Measurements from ENCODE around the gene KREMEN1.
A peak's percentile ranks its signal among the peaks of the same experiment; 100 is the strongest.

The KREMEN1 gene

DNA sequence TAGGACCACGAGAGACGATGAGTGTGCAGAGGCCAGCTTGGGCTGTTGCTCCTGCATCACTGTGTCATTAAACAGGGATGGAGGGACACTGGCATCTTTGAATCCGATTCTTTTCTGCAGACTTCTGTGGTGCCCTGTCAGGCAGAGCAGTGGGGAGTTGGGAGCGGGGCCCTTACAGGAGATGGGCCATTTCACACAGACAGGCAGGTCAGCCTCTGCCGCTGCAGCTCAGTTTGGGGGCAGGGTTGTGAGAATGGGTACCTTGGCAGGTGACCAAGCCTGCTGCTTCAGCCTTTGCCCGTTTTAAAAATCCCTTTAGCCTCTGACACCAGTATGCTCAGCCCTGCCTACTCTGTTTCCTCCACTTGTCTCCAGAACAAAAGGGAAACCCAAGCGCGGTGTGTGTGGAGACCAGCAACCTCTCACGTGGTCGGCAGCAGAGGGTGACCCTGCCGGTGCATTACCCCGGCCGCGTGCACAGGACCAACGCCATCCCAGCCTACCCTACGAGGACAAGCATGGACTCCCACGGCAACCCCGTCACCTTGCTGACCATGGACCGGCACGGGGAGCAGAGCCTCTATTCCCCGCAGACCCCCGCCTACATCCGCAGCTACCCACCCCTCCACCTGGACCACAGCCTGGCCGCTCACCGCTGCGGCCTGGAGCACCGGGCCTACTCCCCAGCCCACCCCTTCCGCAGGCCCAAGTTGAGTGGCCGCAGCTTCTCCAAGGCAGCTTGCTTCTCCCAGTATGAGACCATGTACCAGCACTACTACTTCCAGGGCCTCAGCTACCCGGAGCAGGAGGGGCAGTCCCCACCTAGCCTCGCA, 23.8 kb upstream of the KREMEN1 start:
- no peak for DNase-seq (ENCODE audit: low read depth in 3 of 3)

DNA sequence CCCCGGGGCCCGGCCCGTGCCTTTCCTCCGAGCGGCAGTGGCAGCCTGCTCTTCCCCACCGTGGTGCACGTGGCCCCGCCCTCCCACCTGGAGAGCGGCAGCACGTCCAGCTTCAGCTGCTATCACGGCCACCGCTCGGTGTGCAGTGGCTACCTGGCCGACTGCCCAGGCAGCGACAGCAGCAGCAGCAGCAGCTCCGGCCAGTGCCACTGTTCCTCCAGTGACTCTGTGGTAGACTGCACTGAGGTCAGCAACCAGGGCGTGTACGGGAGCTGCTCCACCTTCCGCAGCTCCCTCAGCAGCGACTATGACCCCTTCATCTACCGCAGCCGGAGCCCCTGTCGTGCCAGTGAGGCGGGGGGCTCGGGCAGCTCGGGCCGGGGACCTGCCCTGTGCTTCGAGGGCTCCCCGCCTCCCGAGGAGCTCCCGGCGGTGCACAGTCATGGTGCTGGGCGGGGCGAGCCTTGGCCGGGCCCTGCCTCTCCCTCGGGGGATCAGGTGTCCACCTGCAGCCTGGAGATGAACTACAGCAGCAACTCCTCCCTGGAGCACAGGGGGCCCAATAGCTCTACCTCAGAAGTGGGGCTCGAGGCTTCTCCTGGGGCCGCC, 23.1 kb upstream of the KREMEN1 start:
- DNase-seq (ENCODE audit: low read depth in 3 of 3), result no peak

GRCh38 chr22:29050457-29050856, 22.4 kb upstream of the KREMEN1 start:
- DNase-seq (ENCODE audit: low read depth in 3 of 3), result no peak

- DNase-seq (ENCODE audit: low read depth in 3 of 3), result no peak
Measured at GRCh38 chr22:29053048-29053702, 19.7 kb upstream of the KREMEN1 start.

- DNase-seq (ENCODE audit: low read depth in 3 of 3), result no peak
Measured at GRCh38 chr22:29054251-29054767, 18.5 kb upstream of the KREMEN1 start.

- DNase-seq (ENCODE audit: low read depth in 3 of 3), result no peak
Measured at GRCh38 chr22:29055192-29055830, 17.5 kb upstream of the KREMEN1 start.

GRCh38 chr22:29056472-29056871, 16.4 kb upstream of the KREMEN1 start:
- no peak for DNase-seq (ENCODE audit: low read depth in 3 of 3)

DNA sequence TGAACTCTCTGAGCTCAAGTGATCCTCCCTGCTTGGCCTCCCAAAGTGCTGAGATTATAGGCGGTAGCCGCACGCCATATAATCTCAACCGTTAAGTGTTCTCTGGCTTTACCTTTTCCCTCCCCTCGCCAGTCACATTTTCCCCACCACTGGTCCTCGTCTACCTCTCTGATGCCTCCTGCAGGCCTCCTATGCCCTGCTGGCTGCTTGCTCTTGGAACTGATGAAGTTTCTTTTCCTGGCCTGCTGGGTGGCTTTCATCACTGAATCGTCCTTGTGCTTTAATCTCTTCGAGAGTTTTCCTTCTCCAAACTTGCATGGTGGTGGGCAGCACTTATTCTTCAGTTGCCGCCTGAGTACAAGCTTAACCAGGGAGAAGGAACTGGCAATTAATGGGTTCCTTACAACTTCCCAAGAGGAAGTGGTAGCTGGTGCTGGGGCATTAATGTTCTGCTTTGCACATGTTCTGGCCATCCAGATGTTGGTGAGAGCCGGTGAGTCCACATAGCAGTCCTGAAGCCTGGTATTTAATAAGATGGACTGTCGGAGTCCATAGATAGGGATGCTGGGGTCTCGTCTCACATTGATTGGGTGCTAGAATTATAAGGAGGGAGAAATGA, 12.5 kb upstream of the KREMEN1 start:
- no peak for DNase-seq (ENCODE audit: low read depth in 3 of 3)

- no peak for DNase-seq (ENCODE audit: low read depth in 3 of 3)
Measured at GRCh38 chr22:29060931-29061330, 11.9 kb upstream of the KREMEN1 start.

- no peak for DNase-seq (ENCODE audit: low read depth in 3 of 3)
Measured at GRCh38 chr22:29061773-29062172, 11.1 kb upstream of the KREMEN1 start, which contains the start of gene C22orf31. Gene C22orf31 (minus strand): TSS chr22:29061831. CDS start chr22:29061792, 39 bp downstream.

- no peak for DNase-seq (ENCODE audit: low read depth in 3 of 3)
Measured at GRCh38 chr22:29062286-29062821, 10.5 kb upstream of the KREMEN1 start.

- no peak for DNase-seq (ENCODE audit: low read depth in 3 of 3)
Measured at GRCh38 chr22:29065468-29066190, 7.2 kb upstream of the KREMEN1 start.

GRCh38 chr22:29069463-29069862, 3.4 kb upstream of the KREMEN1 start:
- DNase-seq (ENCODE audit: low read depth in 3 of 3), result no peak

DNA sequence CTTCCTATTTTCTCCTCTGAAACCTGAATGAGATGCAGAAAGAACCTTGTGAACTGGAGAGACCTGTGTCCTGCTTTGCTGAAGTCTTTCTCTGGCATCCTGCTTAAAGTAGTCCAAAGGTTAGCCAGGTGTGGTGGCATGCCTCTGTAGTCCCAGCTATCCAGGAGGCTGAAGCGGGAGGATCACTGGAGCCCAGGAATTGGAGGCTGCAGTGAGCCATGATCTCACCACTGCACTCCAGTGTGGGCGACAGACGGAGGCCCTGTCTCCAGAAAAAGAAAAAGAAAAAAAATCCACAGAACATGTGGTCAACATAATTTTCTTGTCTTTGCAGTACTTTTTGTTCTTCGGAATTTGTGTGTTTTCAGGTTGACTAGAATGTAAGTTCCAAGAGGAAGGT, 2.3 kb upstream of the KREMEN1 start:
- no peak for DNase-seq (ENCODE audit: low read depth in 3 of 3)

DNA sequence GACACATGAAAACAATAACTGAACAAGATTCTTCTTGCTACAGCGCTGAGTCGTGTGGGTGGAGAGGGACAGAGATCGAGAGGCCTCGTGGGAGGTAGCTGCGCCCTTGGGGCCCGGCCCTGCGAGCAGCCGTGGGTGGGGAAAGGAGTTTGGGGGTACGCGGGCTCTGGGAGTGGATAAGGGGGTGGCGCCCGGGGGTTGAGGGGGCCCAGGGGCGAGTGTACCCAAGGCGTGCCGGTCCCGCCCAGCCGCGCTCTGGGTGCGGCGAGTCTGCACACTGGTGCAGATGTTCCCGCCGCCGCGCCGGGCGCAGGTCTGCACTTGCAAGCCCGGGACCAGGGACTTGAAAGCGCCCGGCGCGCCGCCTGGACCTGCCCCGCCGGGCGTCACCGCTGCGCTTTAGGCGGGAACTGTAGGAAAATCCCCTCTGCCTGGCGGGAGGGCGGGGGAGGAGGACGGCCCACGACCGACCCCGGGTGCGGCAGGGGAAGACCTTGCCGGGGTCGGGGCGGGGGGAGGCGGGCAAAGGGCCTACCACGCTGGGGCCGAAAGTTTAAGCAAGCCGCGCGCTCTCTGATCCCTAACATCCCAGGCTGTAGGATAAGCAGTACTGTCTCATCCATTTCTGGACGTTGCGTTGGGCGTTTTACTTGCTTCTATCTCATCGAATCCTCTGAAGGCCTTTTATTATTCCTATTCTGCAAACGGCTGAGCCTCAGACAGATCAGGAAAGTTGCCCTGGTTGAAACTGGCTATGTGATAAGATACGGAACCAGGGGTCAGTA, 1.4 kb upstream of the KREMEN1 start:
- no peak for DNase-seq (ENCODE audit: low read depth in 3 of 3)

GRCh38 chr22:29072193-29072978, 449 bp upstream of the KREMEN1 start:
- peak; percentile 59 to 74 (median 70) for DNase-seq (ENCODE audit: low read depth in 3 of 3)

- DNase-seq (ENCODE audit: low read depth in 3 of 3), result peak in 1 of 3 experiments; percentile 28
Measured at GRCh38 chr22:29073618-29074275, 912 bp downstream of the KREMEN1 start.

DNA sequence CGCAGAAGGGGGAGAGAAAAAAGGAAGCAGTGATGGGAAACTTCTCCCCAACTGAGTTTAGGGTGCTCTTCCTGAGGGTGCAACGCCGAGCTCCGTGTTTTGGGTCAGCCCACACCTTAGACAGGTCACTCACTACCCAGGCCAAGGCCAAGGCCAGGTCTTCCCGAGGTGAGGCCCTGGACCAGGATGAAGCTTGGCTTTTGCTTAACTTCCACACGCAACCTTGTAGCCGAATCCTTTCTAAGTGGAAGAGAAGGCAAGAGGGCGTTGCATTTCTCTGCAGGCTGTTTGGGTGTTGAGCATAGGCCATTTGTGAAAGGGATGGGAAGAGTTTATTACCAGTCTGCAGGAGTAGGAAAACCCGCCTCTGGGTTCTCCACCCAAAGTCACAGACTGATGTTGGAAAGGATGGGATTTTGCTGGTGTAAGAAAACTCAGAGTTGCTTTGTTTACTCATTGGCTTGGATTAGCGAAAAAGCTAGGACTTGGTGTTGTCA, 1.5 kb downstream of the KREMEN1 start:
- no peak for DNase-seq (ENCODE audit: low read depth in 3 of 3)
